ENCODE measurements around the gene HCN2.

DNA sequence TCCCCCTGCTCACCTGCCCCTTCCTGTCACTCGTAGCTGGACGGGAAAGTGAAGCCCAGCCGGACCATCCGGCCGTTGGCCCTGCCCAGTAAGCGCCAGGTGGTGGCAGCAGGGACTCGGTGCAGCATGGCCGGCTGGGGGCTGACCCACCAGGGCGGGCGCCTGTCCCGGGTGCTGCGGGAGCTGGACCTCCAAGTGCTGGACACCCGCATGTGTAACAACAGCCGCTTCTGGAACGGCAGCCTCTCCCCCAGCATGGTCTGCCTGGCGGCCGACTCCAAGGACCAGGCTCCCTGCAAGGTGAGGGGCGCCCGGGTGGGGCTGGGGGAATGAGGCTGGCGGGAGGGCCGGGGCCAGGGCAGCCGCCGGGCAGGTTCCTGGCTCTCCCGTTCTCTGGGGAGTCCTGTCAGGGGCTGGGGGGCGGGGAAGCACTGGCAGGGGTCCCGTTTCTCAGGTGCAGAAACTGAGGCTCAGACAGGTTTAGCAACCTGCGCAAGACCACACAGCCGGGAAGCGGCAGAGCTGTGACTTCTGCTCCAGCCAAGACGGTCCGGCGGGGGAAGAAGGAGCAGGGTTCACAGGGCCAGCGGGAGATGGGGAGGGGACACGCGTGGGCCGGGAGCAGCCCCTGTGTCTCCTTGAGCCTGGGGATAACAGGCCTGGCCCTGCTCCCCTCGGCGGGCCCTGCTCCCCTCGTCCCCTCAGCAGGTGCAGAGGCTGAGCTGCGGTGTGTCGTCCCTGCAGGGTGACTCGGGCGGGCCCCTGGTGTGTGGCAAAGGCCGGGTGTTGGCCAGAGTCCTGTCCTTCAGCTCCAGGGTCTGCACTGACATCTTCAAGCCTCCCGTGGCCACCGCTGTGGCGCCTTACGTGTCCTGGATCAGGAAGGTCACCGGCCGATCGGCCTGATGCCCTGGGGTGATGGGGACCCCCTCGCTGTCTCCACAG lies 40.5 kb upstream of the HCN2 start:
- no peak; the same call in 1 of the 2 replicates for TF ChIP-seq CTCF (conservative IDR thresholded peaks at IDR 0.05; ENCODE audit: low read depth, low read length)
- TF ChIP-seq EZH2 (IDR thresholded peaks at IDR 0.05; ENCODE audit: low read length, unreplicated experiment), result no peak
